Endothelial cell of umbilical vein (primary cell): ENCODE results near the gene GALNT14. TPM values are rescaled to one million over a fixed set of nuclear protein-coding genes. Genes with fewer than 3 reads are reported as not detected.

Experiments
- BruUV-seq: library from RNA; stranded (reverse); fragments of 400-500 nt; replicated peaks from 2 replicates; lab custom pipeline; 2021; lab: Mats Ljungman, UMichigan
- CTCF ChIA-PET: fragments of 300-600, 350-600 bp; sonication (Branson Sonifier 250); formaldehyde crosslinking; loops from one replicate; lab custom pipeline; 2021; ENCODE audit warnings: antibody characterized with exemption, inconsistent platforms; lab: Charles Lee
- POLR2A ChIA-PET: fragments of 300-600, 350-600 bp; sonication (Branson Sonifier 250); formaldehyde crosslinking; loops from one replicate; lab custom pipeline; 2021; ENCODE audit warnings: antibody characterized with exemption, inconsistent platforms; lab: Charles Lee
- DNase-seq: peaks from one replicate; pipeline ENCODE4 v3.0.0-alpha.2; 2011; ENCODE audit warnings: low read depth, low spot score
- FAIRE-seq: peaks from 2 replicates; lab custom pipeline; 2011; peaks lifted over from hg19 to GRCh38; lab: Jason Lieb, UNC
- H2AFZ ChIP-seq: 2 replicates; pipeline ENCODE4 v1.6.0; 2012; ENCODE audit warnings: low read depth, low read length, control low read depth, inconsistent platforms
- H3K27ac ChIP-seq: 2 replicates; pipeline ENCODE4 v1.5.1; 2011; ENCODE audit warnings: low read depth, mild to moderate bottlenecking, control low read depth, low read length, moderate library complexity; ENCODE audit not compliant: insufficient read depth
- H3K27me3 ChIP-seq, 2 experiments: 2 replicates each; pipeline versions ENCODE4 v1.6.0 to v1.6.1; 2011; ENCODE audit warnings: low read length in 2 of 2, mixed read lengths in 1 of 2; ENCODE audit not compliant: control insufficient read depth in 2 of 2, insufficient read depth in 2 of 2
- H3K36me3 ChIP-seq, 2 experiments: 2 replicates in 1 of 2; 3 replicates in 1 of 2; pipeline ENCODE4 v1.5.1; 2011; ENCODE audit warnings: low read length in 2 of 2, mild to moderate bottlenecking in 1 of 2, moderate library complexity in 1 of 2; ENCODE audit not compliant: control insufficient read depth in 2 of 2, insufficient read depth in 2 of 2; ENCODE audit errors: extremely low read depth in 1 of 2
- H3K4me1 ChIP-seq: 3 replicates; pipeline ENCODE4 v1.5.1; 2011; ENCODE audit warnings: mild to moderate bottlenecking, low read length; ENCODE audit not compliant: control insufficient read depth, insufficient read depth; ENCODE audit errors: extremely low read depth
- H3K4me2 ChIP-seq: 2 replicates; pipeline ENCODE4 v1.6.1; 2011; ENCODE audit warnings: low read length, control low read depth, mixed read lengths; ENCODE audit not compliant: insufficient read depth
- H3K4me3 ChIP-seq, 3 experiments: fragments of 200-600 bp in 1 of 3; sonication (generic), shearing (Covaris generic) in 1 of 3; replicated peaks in 1 of 3; 2 replicates each; pipeline ENCODE4 v1.5.1; 2011 to 2016; ENCODE audit warnings: control low read depth in 3 of 3, low read length in 3 of 3, mild to moderate bottlenecking in 2 of 3, inconsistent platforms in 1 of 3, low read depth in 1 of 3, moderate library complexity in 1 of 3; ENCODE audit not compliant: insufficient read depth in 1 of 3
- H3K79me2 ChIP-seq: 2 replicates; pipeline ENCODE4 v1.6.0; 2012; ENCODE audit warnings: low read length, inconsistent platforms; ENCODE audit not compliant: control insufficient read depth, insufficient read depth
- H3K9ac ChIP-seq: replicated peaks from 2 replicates; pipeline ENCODE3; 2011; ENCODE audit warnings: low read length, control low read depth; ENCODE audit not compliant: insufficient read depth; ENCODE audit errors: extremely low read depth
- H3K9me1 ChIP-seq: replicated peaks from 3 replicates; pipeline ENCODE4 v1.6.0; 2011; ENCODE audit warnings: mild to moderate bottlenecking, low read length; ENCODE audit not compliant: control insufficient read depth, insufficient read depth; ENCODE audit errors: extremely low read depth
- H3K9me3 ChIP-seq: replicated peaks from 2 replicates; pipeline ENCODE4 v1.5.1; 2012; ENCODE audit warnings: low read length, inconsistent platforms; ENCODE audit not compliant: control insufficient read depth, insufficient read depth
- H4K20me1 ChIP-seq: replicated peaks from 2 replicates; pipeline ENCODE3; 2011; ENCODE audit warnings: mild to moderate bottlenecking, low read length; ENCODE audit not compliant: control insufficient read depth, insufficient read depth; ENCODE audit errors: extremely low read depth
- EZH2 ChIP-seq: IDR thresholded peaks from 2 replicates; pipeline ENCODE4 v1.6.1; 2012; ENCODE audit warnings: borderline replicate concordance, low read depth, mild to moderate bottlenecking, moderate library complexity, low read length, inconsistent platforms; ENCODE audit not compliant: severe bottlenecking
- FOS ChIP-seq: IDR thresholded peaks from 2 replicates; pipeline ENCODE4 v1.6.1; 2011; ENCODE audit warnings: mild to moderate bottlenecking, low read length, moderate library complexity, borderline replicate concordance; ENCODE audit not compliant: insufficient read depth
- GATA2 ChIP-seq: IDR thresholded peaks from 2 replicates; pipeline ENCODE4 v1.7.0; 2011; ENCODE audit warnings: low read depth, mild to moderate bottlenecking, moderate library complexity, mixed read lengths, low read length; ENCODE audit not compliant: insufficient read length, insufficient read depth
- JUN ChIP-seq: IDR thresholded peaks from 2 replicates; pipeline ENCODE4 v1.6.1; 2011; ENCODE audit warnings: borderline replicate concordance, low read depth; ENCODE audit not compliant: insufficient read length, insufficient read depth
- MAX ChIP-seq: IDR thresholded peaks from 2 replicates; pipeline ENCODE4 v1.6.1; 2011; ENCODE audit not compliant: insufficient read depth, insufficient read length
- MYC ChIP-seq: IDR thresholded peaks from one replicate; pipeline ENCODE4 v1.6.1; 2011; ENCODE audit warnings: mild to moderate bottlenecking, low read depth, low read length
- POLR2A ChIP-seq: IDR thresholded peaks from 2 replicates; pipeline ENCODE4 v1.6.1; 2012; ENCODE audit warnings: low read depth, mild to moderate bottlenecking, control low read depth, low read length
- POLR2AphosphoS5 ChIP-seq: IDR thresholded peaks from 2 replicates; pipeline ENCODE4 v1.6.1; 2012; ENCODE audit warnings: low read depth, mild to moderate bottlenecking, control low read depth, low read length, moderate library complexity; ENCODE audit not compliant: insufficient read depth
- dilution Hi-C: fragments of 300-500 bp; cut with MboI; formaldehyde crosslinking; loops from one replicate; pipeline ENCODE4 v1.15.0; 2019; ENCODE audit warnings: low sequenced_read_pairs; ENCODE audit not compliant: extremely low pct_ligation_motif_present
- intact Hi-C: fragments of 100-400 bp; cut with micrococcal nuclease; formaldehyde crosslinking; loops from one replicate; pipeline ENCODE4 v1.10.0; 2022
- polyA plus RNA-seq, 4 experiments: library from polyadenylated mRNA; depleted of rRNA in 3 of 4; stranded (reverse) in 3 of 4; unstranded in 1 of 4; fragments of >200 nt; gene quantifications; 2 replicates each; pipeline versions ENCODE4 v1.2.1 to v1.2.3, GENCODE V29; 2011 to 2012; ENCODE audit warnings: missing spikeins in 1 of 4
- total RNA-seq: library from RNA; stranded (reverse); gene quantifications from 2 replicates; pipeline ENCODE4 v1.2.3, GENCODE V29; 2021
- TF ChIP-seq, protein P1 (sequence below), 2 donors: IDR thresholded peaks; 1 replicate in 1 of 2; 2 replicates in 1 of 2; pipeline ENCODE4 v1.5.1; 2011; ENCODE audit warnings: low read length in 2 of 2, mild to moderate bottlenecking in 2 of 2, moderate library complexity in 2 of 2, control low read depth in 1 of 2, inconsistent platforms in 1 of 2, low read depth in 1 of 2; ENCODE audit not compliant: insufficient read depth in 1 of 2; ENCODE audit errors: extremely low read depth in 1 of 2

Gene GALNT14
- total and polyA plus RNA-seq, 2 donors (not counting 3 experiments of a cell fraction or from before 2014, with no cell fraction given), result 0.04 to 0.40 TPM

GRCh38 chr2:30920511-30920910, 217.7 kb downstream of the GALNT14 start:
- H3K4me3 ChIP-seq, result no peak overlapping the region
- H3K9me3 ChIP-seq, result no peaks in the 10 kb centered on the region
- no peaks in the 10 kb centered on the region for H3K79me2 ChIP-seq
- no peak overlapping the region for H3K27ac ChIP-seq
- H4K20me1 ChIP-seq, result no peaks in the 10 kb centered on the region
- ChIA-PET CTCF (no interaction called here), POLR2A (no interaction called here)
- TF ChIP-seq, protein P1, sequence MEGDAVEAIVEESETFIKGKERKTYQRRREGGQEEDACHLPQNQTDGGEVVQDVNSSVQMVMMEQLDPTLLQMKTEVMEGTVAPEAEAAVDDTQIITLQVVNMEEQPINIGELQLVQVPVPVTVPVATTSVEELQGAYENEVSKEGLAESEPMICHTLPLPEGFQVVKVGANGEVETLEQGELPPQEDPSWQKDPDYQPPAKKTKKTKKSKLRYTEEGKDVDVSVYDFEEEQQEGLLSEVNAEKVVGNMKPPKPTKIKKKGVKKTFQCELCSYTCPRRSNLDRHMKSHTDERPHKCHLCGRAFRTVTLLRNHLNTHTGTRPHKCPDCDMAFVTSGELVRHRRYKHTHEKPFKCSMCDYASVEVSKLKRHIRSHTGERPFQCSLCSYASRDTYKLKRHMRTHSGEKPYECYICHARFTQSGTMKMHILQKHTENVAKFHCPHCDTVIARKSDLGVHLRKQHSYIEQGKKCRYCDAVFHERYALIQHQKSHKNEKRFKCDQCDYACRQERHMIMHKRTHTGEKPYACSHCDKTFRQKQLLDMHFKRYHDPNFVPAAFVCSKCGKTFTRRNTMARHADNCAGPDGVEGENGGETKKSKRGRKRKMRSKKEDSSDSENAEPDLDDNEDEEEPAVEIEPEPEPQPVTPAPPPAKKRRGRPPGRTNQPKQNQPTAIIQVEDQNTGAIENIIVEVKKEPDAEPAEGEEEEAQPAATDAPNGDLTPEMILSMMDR (IDR thresholded peaks at IDR 0.05; ENCODE audit: extremely low read depth in 1 of 2, insufficient read depth in 1 of 2, low read depth in 1 of 2, low read length in 2 of 2), result no peak
- TF ChIP-seq GATA2, result no peak
- TF ChIP-seq EZH2, result no peak
- TF ChIP-seq MYC, result no peak
- no peak for TF ChIP-seq FOS
- TF ChIP-seq POLR2A, result no peak
- TF ChIP-seq POLR2AphosphoS5, result no peak
- TF ChIP-seq JUN, result no peak
- TF ChIP-seq MAX, result no peak
- no peaks in the 10 kb centered on the region for H3K27me3 ChIP-seq
- intact Hi-C loops, result no loop called here
- no peaks in the 10 kb centered on the region for H3K9me1 ChIP-seq
- no peaks in the 10 kb centered on the region for H3K4me1 ChIP-seq
- no peak for DNase-seq
- BruUV-seq, result no TSS peak
- no peak overlapping the region for H2AFZ ChIP-seq
- no peak overlapping the region for H3K4me2 ChIP-seq
- no peak for FAIRE-seq
- no peaks in the 10 kb centered on the region for H3K36me3 ChIP-seq
- dilution Hi-C loops, result no loop called here
- no peak overlapping the region for H3K9ac ChIP-seq
